GM18498 (cell line): ENCODE measurements around the gene USP30.

Experiments
- ATAC-seq: cut with Tn5 transposase; IDR thresholded peaks from one replicate; pipeline ENCODE4 v1.9.1; 2021; ENCODE audit warnings: mild to moderate bottlenecking, moderate library complexity; ENCODE audit not compliant: unreplicated experiment

USP30 gene

GRCh38 chr12:109124878-109125648 is 72.7 kb downstream of the USP30 start:
- no peak for ATAC-seq

- no peak for ATAC-seq
These were observed 73.4 kb downstream of the USP30 start for GRCh38 chr12:109125791-109126190.

- no peak for ATAC-seq
These were observed 74.4 kb downstream of the USP30 start for GRCh38 chr12:109126784-109127183.

- no peak for ATAC-seq
These were observed 75.3 kb downstream of the USP30 start for GRCh38 chr12:109127533-109128242.

GRCh38 chr12:109130297-109131153 is 78.1 kb downstream of the USP30 start:
- ATAC-seq = no peak

- no peak for ATAC-seq
These were observed 79.0 kb downstream of the USP30 start for GRCh38 chr12:109131154-109132050.

GRCh38 chr12:109134186-109134917 is 82.0 kb downstream of the USP30 start:
- ATAC-seq = no peak

- ATAC-seq = no peak
These were observed 84.7 kb downstream of the USP30 start for GRCh38 chr12:109137055-109137454.
